Renal cortical epithelial cell (primary cell): ENCODE data around the gene PLSCR3. TPM values are rescaled to one million over a fixed set of nuclear protein-coding genes. Genes with fewer than 3 reads are reported as not detected.
A peak's percentile ranks its signal among the peaks of the same experiment; 100 is the strongest.
"Not testable (repeated sequence)": the region's sequence is repeated elsewhere in the genome, so short reads cannot be mapped to it uniquely, and the experiment has no call there.

Experiments
- DNase-seq: peaks from one replicate; pipeline ENCODE4 v3.0.0-alpha.2; 2011; ENCODE audit warnings: low read depth
- total RNA-seq: library from RNA; depleted of rRNA; stranded (reverse); fragments of >200 nt; gene quantifications from 2 replicates; pipeline ENCODE4 v1.2.3, GENCODE V29; 2014

Gene PLSCR3
- total RNA-seq, 1 donor from 2014 or later: 71.0 TPM

GRCh38 chr17:7380855-7381683 lies 13.3 kb downstream of the PLSCR3 start, which contains the start of gene TNK1:
Gene TNK1, plus strand, starts transcription at chr17:7381089. Its CDS starts 1,838 bp downstream, at chr17:7382927.
- peak; percentile 14 for DNase-seq

- DNase-seq: no peak
These were observed 14.0 kb downstream of the PLSCR3 start for GRCh38 chr17:7380321-7380720.

- DNase-seq: no peak
These were observed 15.2 kb downstream of the PLSCR3 start for GRCh38 chr17:7379134-7379533.

- DNase-seq: no peak
These were observed 20.0 kb downstream of the PLSCR3 start for GRCh38 chr17:7374353-7374752.

GRCh38 chr17:7370853-7371252 lies 23.5 kb downstream of the PLSCR3 start:
- no peak for DNase-seq

- no peak for DNase-seq
These were observed 24.5 kb downstream of the PLSCR3 start for GRCh38 chr17:7369825-7370224.

- not testable (repeated sequence) for DNase-seq
These were observed 25.7 kb downstream of the PLSCR3 start for GRCh38 chr17:7368599-7368994.

GRCh38 chr17:7367918-7368598 lies 26.3 kb downstream of the PLSCR3 start:
- DNase-seq: no peak

- no peak for DNase-seq
These were observed 27.2 kb downstream of the PLSCR3 start for GRCh38 chr17:7367083-7367482.

GRCh38 chr17:7365963-7366362 lies 28.4 kb downstream of the PLSCR3 start:
- DNase-seq: not testable (repeated sequence)

- DNase-seq: no peak
These were observed 31.0 kb downstream of the PLSCR3 start for GRCh38 chr17:7363311-7363710.

- DNase-seq: no peak
These were observed 32.4 kb downstream of the PLSCR3 start for GRCh38 chr17:7361906-7362305.

- no peak for DNase-seq
These were observed 36.9 kb downstream of the PLSCR3 start for GRCh38 chr17:7357381-7357780.

GRCh38 chr17:7356756-7357155 lies 37.6 kb downstream of the PLSCR3 start:
- DNase-seq: no peak

- DNase-seq: peak; percentile 46
These were observed 38.2 kb downstream of the PLSCR3 start for GRCh38 chr17:7356072-7356549.

- DNase-seq: no peak
These were observed 38.8 kb downstream of the PLSCR3 start for GRCh38 chr17:7355573-7355972.

- no peak for DNase-seq
These were observed 39.3 kb downstream of the PLSCR3 start, which contains the start of gene TMEM95 for GRCh38 chr17:7355053-7355452. Gene TMEM95, plus strand, starts transcription at chr17:7355156. Its CDS starts 49 bp downstream, at chr17:7355205.

- no peak for DNase-seq
These were observed 40.0 kb downstream of the PLSCR3 start for GRCh38 chr17:7354262-7354843.

GRCh38 chr17:7352910-7353635 lies 41.3 kb downstream of the PLSCR3 start:
- no peak for DNase-seq

GRCh38 chr17:7352503-7352889 lies 41.8 kb downstream of the PLSCR3 start:
- DNase-seq: no peak

- DNase-seq: peak; percentile 70
These were observed 42.4 kb downstream of the PLSCR3 start, which contains the start of gene KCTD11 for GRCh38 chr17:7351665-7352502. Gene KCTD11, plus strand, starts transcription at chr17:7352162.
